Common myeloid progenitor, CD34-positive (primary cell): ENCODE measurements around the gene ANKS4B.
"Not testable (repeated sequence)": the region's sequence is repeated elsewhere in the genome, so short reads cannot be mapped to it uniquely, and the experiment has no call there.

ENCODE experiments used
- CTCF ChIA-PET: fragments of 350-600 bp; sonication (Branson Sonifier 250); formaldehyde crosslinking; loops from one replicate; lab custom pipeline; 2021; ENCODE audit warnings: antibody characterized with exemption; lab: Charles Lee
- POLR2A ChIA-PET: fragments of 350-600 bp; sonication (Branson Sonifier 250); formaldehyde crosslinking; loops from one replicate; lab custom pipeline; 2021; ENCODE audit warnings: antibody characterized with exemption; lab: Charles Lee
- DNase-seq, 3 donors: peaks; one replicate each; pipeline versions ENCODE4 v3.0.0 to v3.0.0-alpha.2; 2013
- H3K27ac ChIP-seq, 2 experiments: 1 replicate in 1 of 2; 2 replicates in 1 of 2; pipeline ENCODE4 v1.7.0; 2013; ENCODE audit warnings: inconsistent platforms in 2 of 2, low read length in 2 of 2, mild to moderate bottlenecking in 2 of 2, low read depth in 1 of 2, moderate library complexity in 1 of 2; ENCODE audit not compliant: severe bottlenecking in 2 of 2, insufficient read depth in 1 of 2, poor library complexity in 1 of 2
- H3K27me3 ChIP-seq, 5 experiments: replicated peaks in 2 of 5; 1 replicate in 3 of 5; 2 replicates in 2 of 5; pipeline versions ENCODE4 v1.6.1 to v1.7.0; 2013; ENCODE audit warnings: low read length in 4 of 5, mild to moderate bottlenecking in 2 of 5, moderate library complexity in 2 of 5, inconsistent platforms in 1 of 5; ENCODE audit not compliant: insufficient read depth in 5 of 5, control insufficient read depth in 4 of 5
- H3K36me3 ChIP-seq, 4 experiments: 1 replicate in 2 of 4; 2 replicates in 2 of 4; pipeline versions ENCODE4 v1.6.1 to v1.7.0; 2013; ENCODE audit warnings: low read length in 3 of 4, control low read depth in 1 of 4, mild to moderate bottlenecking in 1 of 4; ENCODE audit not compliant: control insufficient read depth in 4 of 4, insufficient read depth in 4 of 4
- H3K4me1 ChIP-seq, 4 experiments: 1 replicate in 3 of 4; 2 replicates in 1 of 4; pipeline versions ENCODE4 v1.6.1 to v1.7.1; 2013; ENCODE audit warnings: low read length in 3 of 4, mild to moderate bottlenecking in 3 of 4, control low read depth in 1 of 4, inconsistent platforms in 1 of 4, moderate library complexity in 1 of 4; ENCODE audit not compliant: control insufficient read depth in 4 of 4, insufficient read depth in 4 of 4; ENCODE audit errors: control extremely low read depth in 1 of 4
- H3K4me3 ChIP-seq, 7 experiments: 1 replicate in 4 of 7; 2 replicates in 3 of 7; pipeline versions ENCODE4 v1.5.1 to v1.7.0; 2013; ENCODE audit warnings: mild to moderate bottlenecking in 7 of 7, low read length in 6 of 7, moderate library complexity in 6 of 7, inconsistent platforms in 2 of 7, low read depth in 2 of 7, control low read depth in 1 of 7; ENCODE audit not compliant: insufficient read depth in 4 of 7, control insufficient read depth in 1 of 7; ENCODE audit errors: extremely low read depth in 1 of 7
- H3K9me3 ChIP-seq, 5 experiments: 1 replicate in 4 of 5; 2 replicates in 1 of 5; pipeline versions ENCODE4 v1.6.1 to v1.7.1; 2013; ENCODE audit warnings: low read length in 4 of 5, mild to moderate bottlenecking in 2 of 5, inconsistent platforms in 1 of 5, low read depth in 1 of 5, moderate library complexity in 1 of 5; ENCODE audit not compliant: control insufficient read depth in 4 of 5, insufficient read depth in 2 of 5; ENCODE audit errors: control extremely low read depth in 1 of 5
- WGBS: methylation state at CpG from one replicate; pipeline ENCODE4 v1.1.5; 2013; ENCODE audit not compliant: insufficient coverage; 5-methylcytosine and 5-hydroxymethylcytosine counted together

Gene ANKS4B

GRCh38 chr16:21284414-21284813, 50.9 kb downstream of the ANKS4B start:
- H3K27ac ChIP-seq: no peak overlapping the region
- peaks cover 2 to 20% (median 5%) of the 10 kb centered on the region in 5 experiments for H3K27me3 ChIP-seq
- DNase-seq: no peak
- peaks cover 0 to 7% (median 3%) of the 10 kb centered on the region in 4 experiments for H3K4me1 ChIP-seq
- CTCF ChIA-PET: interaction anchor here (1.0 to 1.5 kb wide), 4 partner anchors 9 to 87 kb away, joined by 3 to 5 read pairs (median 4); no protein-coding TSS in a partner anchor
- WGBS: no CpG with 5 or more reads among the region's 4 CpGs
- H3K36me3 ChIP-seq: no peaks in the 10 kb centered on the region
- peaks cover 0 to 8% (median 4%) of the 10 kb centered on the region in 5 experiments for H3K9me3 ChIP-seq
- POLR2A ChIA-PET: no interaction called here
- peak overlapping the region in 3 of 7 experiments; percentile 47 to 79 (median 78) for H3K4me3 ChIP-seq

DNA sequence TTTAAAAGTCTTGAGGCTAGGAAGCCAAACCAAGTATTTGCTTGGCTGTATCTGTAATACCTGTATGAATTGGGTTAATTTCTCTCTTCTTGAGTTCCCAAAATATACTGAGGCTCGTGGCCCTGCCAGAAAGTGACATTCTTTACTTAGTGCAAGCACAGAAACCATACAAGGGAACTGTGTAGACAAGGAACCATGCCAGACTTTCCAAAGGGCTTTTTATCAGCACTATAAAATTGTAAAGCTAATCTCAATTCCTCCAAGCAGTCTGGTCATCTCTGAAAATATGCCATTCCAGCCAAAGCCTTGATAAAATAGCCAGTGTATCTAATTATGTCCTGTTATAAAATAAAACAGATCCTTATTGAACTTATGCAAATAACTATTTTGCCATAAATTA, 51.8 kb downstream of the ANKS4B start:
- Histone ChIP-seq H3K27me3 (peaks cover 2 to 17% (median 7%) of the 10 kb centered on the region in 5 experiments), H3K4me3 (no peak overlapping the region), H3K4me1 (peaks cover 0 to 7% (median 3%) of the 10 kb centered on the region in 4 experiments), H3K9me3 (peaks cover 1 to 16% (median 4%) of the 10 kb centered on the region in 5 experiments), H3K36me3 (no peaks in the 10 kb centered on the region), H3K27ac (no peak overlapping the region)
- 44% methylated on average over 1 of the region's 1 CpG for WGBS
- CTCF ChIA-PET: interaction anchor here (0.7 to 1.3 kb wide), 4 partner anchors 10 to 375 kb away, joined by 3 to 6 read pairs (median 3); no protein-coding TSS in a partner anchor
- POLR2A ChIA-PET: no interaction called here
- no peak for DNase-seq

DNA sequence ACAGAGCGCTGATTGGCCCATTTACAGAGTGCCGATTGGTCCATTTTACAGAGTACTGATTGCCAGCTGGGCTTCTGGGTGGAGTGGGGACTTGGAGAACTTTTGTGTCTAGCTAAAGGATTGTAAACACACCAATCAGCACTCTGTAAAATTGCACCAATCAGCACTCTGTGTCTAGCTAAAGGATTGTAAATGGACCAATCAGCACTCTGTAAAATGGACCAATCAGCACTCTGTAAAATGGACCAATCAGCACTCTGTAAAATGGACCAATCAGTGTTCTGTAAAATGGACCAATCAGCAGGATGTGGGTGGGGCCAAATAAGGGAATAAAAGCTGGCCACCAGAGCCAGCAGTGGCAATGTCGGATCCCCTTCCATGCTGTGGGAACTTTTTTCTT, 56.3 kb downstream of the ANKS4B start:
- Histone ChIP-seq H3K9me3 (peaks cover 0 to 13% (median 3%) of the 10 kb centered on the region in 5 experiments), H3K27me3 (peaks cover 3 to 28% (median 7%) of the 10 kb centered on the region in 5 experiments)
- H3K36me3 ChIP-seq, H3K4me1 ChIP-seq, H3K4me3 ChIP-seq, POLR2A ChIA-PET, DNase-seq, H3K27ac ChIP-seq: not testable (repeated sequence)
- CTCF ChIA-PET: interaction anchor here (1.3 kb wide), 1 partner anchor 11 kb away, joined by 3 read pairs; no protein-coding TSS in a partner anchor
- 100% methylated on average over 1 of the region's 3 CpGs for WGBS

GRCh38 chr16:21300309-21301167, 67.0 kb downstream of the ANKS4B start:
- H3K9me3 ChIP-seq: no peaks in the 10 kb centered on the region
- peak; percentile 87 to 95 (median 90) for DNase-seq
- H3K36me3 ChIP-seq: no peaks in the 10 kb centered on the region
- peak overlapping the region; percentile 65 to 84 (median 71) for H3K4me3 ChIP-seq
- CTCF ChIA-PET: interaction anchor here (1.0 to 1.9 kb wide), 9 partner anchors 11 to 456 kb away, joined by 3 to 6 read pairs (median 4); partner anchors contain the start of gene LDAF1
- peak overlapping the region in 1 of 2 experiments; percentile 43 for H3K27ac ChIP-seq
- POLR2A ChIA-PET: interaction anchor here (0.7 kb wide), 1 partner anchor 559 kb away, joined by 4 read pairs; no protein-coding TSS in a partner anchor
- H3K4me1 ChIP-seq: peaks cover 5 to 23% (median 19%) of the 10 kb centered on the region in 4 experiments
- no peaks in the 10 kb centered on the region for H3K27me3 ChIP-seq
- WGBS: 0% methylated on average over 30 of the region's 36 CpGs

GRCh38 chr16:21301168-21301894, 67.8 kb downstream of the ANKS4B start:
- peak; percentile 71 to 87 (median 81) for DNase-seq
- ChIA-PET CTCF (interaction anchor here (0.6 to 1.9 kb wide), 10 partner anchors 12 to 456 kb away, joined by 3 to 6 read pairs (median 4); partner anchors contain the start of gene LDAF1), POLR2A (no interaction called here)
- Histone ChIP-seq H3K27ac (peak overlapping the region in 1 of 2 experiments; percentile 43), H3K36me3 (no peaks in the 10 kb centered on the region), H3K4me1 (peaks cover 5 to 23% (median 19%) of the 10 kb centered on the region in 4 experiments), H3K9me3 (no peaks in the 10 kb centered on the region), H3K27me3 (no peaks in the 10 kb centered on the region), H3K4me3 (peak overlapping the region; percentile 65 to 84 (median 71))
- under 1% methylated on average over 52 of the region's 60 CpGs for WGBS

GRCh38 chr16:21301895-21302291, 68.4 kb downstream of the ANKS4B start:
- no peaks in the 10 kb centered on the region for H3K36me3 ChIP-seq
- POLR2A ChIA-PET: no interaction called here
- DNase-seq: no peak
- H3K9me3 ChIP-seq: no peaks in the 10 kb centered on the region
- peaks cover 5 to 23% (median 19%) of the 10 kb centered on the region in 4 experiments for H3K4me1 ChIP-seq
- CTCF ChIA-PET: interaction anchor here (0.6 to 1.9 kb wide), 2 partner anchors 18 to 143 kb away, joined by 3 to 5 read pairs; partner anchors contain the start of gene LDAF1
- WGBS: 0% methylated on average over 3 of the region's 17 CpGs
- H3K27ac ChIP-seq: peak overlapping the region in 1 of 2 experiments; percentile 43
- H3K4me3 ChIP-seq: peak overlapping the region; percentile 65 to 84 (median 71)
- H3K27me3 ChIP-seq: no peaks in the 10 kb centered on the region
